ENCODE data around the gene SNCB.
A peak's percentile ranks its signal among the peaks of the same experiment; 100 is the strongest.

The SNCB gene

GRCh38 chr5:176660860-176661641, 30.7 kb upstream of the SNCB start:
- DNase-seq: peak; percentile 21

DNA sequence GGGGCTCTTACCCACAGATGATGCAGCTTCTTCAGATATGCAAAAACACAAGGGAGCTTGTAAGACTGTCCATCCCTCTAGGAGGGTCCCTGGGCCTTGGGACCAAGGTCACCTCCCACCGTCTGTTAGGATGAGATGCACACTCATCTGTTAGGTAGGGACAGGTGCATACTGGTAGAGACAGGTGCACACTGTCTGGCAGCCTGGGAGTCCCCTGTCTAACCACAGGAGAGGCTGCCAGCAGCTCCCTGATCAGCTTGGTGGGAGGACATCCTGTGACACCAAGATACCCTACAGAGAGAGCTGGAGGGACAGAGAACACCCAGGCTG, 30.2 kb upstream of the SNCB start:
- no peak for DNase-seq

DNA sequence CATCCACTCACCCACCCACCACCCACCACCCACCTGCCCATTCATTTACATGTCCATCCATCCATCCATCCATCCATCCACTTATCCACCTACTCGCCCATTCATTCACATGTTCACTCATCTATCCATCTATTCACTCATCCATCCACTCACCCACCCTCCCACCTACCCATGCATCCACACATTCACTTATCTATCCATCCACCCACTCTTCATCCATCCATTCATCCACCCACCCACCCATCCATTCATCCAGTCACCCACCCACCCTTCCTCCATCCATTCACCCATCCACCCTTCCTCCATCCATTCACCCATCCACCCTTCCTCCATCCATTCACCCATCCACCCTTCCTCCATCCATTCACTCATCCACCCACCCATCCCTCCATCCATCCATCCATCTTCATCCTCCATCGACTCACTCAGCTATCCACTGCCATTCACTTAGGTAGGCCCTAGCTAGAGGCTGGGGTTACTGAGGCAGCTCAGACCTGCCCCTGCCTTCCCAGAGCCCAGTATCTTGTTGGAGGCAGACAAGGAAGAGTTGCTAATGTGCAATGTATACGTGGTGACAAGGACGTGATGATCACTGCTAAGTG, 29.6 kb upstream of the SNCB start:
- no peak for DNase-seq

DNA sequence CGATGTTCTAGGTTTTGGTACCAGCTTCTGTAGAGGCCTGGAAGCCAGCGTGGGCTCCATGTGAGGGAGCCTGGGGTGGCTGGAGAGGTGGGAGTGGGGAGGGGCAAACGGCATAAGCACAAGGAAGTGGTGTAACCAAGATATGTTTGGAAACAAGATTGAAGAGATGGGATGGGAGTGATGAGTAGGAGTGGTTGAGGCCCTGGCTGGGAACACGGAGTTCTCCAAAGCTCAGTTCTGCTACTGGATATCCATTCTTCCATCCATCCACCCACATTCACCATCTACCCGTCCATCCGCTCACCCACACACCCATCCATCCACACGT, 29.1 kb upstream of the SNCB start:
- DNase-seq: no peak

GRCh38 chr5:176658817-176659511, 28.6 kb upstream of the SNCB start:
- DNase-seq: no peak

DNA sequence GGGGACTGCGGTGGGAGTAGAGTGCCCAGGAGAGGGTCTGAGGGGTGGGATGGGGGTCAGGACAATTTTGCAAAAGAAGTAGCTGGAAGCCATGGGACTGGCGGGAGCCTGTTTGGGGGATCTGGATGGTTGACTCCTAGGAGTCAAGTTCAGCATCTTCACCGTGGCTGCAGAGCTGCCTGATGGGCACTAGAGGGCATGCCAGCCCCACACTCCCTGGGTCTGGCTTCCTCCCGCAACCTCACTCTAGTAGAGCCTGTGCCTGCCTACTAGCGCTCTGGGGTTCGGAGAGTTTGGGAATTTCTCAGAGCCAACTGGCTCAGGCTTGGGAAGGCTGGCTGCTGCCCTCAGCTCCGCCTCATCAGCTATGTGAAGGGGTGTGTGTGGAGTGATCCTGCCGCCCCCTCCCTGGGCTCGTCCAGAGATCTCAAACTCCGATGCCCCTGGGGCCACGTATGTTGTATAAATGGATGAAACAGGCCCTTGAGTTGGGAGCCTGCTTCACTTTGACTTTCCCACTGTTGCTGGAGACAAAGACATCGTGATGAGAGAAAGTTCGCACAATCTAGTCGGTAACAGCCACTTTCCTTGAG, 27.8 kb upstream of the SNCB start:
- peak; percentile 29 for DNase-seq

- no peak for DNase-seq
Observed at GRCh38 chr5:176656467-176656990, 26.2 kb upstream of the SNCB start.

- no peak for DNase-seq
Observed at GRCh38 chr5:176654856-176655255, 24.5 kb upstream of the SNCB start.

GRCh38 chr5:176653401-176654385, 23.4 kb upstream of the SNCB start:
- DNase-seq: no peak

- no peak for DNase-seq
Observed at GRCh38 chr5:176652136-176652535, 21.8 kb upstream of the SNCB start.

DNA sequence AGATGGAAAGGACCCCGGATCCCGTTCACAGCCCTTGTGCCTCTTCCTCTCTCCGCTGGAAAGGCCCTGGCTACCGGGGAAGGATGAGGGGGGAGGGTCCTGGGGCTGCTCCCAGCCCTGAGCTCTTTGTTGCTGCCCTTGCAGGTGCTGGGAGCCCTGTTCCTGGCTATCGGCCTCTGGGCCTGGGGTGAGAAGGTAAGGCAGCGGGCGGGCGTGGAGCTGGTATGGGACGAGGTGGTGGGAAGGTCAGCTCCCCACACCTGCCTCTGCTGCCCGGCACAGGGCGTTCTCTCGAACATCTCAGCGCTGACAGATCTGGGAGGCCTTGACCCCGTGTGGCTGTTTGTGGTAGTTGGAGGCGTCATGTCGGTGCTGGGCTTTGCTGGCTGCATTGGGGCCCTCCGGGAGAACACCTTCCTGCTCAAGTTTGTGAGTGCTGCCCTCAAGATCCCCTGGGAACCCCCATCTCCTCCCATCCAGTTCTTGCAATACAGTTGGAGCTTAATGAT, 21.2 kb upstream of the SNCB start:
- no peak for DNase-seq

DNA sequence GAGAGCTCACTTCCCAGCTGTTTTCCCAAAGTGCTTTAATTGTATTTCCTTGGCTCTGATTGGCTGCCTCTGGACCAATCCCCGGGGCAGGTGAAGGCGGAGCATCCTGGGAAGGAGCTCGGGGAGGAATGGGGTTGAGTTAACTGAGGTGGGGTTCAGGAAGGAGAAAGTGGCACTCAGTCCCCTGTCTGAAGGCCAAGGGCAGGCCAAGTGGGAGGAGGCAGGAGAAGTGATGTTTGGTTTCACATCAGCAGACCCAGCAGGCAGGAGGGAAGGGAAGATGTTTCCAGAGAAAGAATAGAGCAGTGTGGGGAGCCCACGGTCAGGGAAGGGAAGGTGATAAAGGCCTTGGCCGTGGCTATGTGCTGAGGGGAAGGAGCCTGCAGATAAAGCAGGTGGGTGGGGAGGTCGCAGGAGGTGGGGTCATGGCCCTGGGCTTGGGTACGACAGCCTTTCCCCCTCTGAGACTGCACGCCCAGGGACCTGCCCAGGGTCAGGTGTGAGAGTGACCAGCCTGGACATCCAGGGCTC, 20.1 kb upstream of the SNCB start:
- no peak for DNase-seq

DNA sequence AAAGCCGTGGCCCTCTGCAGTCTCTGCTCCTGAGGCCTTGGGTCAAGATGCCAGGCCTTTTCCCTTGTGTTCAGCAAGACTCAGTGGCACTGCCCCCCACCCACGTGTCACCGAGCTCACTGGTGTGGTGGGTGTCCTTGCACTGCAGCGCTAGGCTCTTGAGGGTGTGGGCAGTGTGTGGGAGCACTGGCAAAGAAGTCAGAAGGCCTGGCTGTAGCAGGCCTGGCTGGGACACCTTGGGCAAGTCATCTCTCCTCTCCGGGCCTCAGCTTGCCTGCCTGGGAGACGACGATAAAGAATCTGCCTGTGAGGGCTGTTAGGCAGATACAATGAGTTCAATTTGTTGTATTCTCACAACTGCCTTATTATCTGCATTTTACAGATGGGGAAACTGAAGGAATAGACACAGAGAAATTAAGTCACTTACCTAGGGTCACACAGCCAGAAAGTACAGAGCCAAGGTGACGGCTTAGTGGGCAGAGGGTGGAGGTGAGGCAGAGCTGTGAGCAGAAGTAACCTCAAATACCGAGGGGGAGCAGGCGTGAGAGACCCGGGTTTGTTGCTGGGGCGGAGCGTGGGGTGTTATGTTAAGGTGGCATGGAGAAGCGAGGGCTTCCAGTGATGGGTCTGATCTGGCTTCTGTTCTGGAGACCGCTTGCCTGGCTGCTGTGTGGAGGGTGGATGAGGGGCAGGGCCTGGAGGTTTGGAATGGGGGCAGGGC, 18.3 kb upstream of the SNCB start:
- DNase-seq: no peak

DNA sequence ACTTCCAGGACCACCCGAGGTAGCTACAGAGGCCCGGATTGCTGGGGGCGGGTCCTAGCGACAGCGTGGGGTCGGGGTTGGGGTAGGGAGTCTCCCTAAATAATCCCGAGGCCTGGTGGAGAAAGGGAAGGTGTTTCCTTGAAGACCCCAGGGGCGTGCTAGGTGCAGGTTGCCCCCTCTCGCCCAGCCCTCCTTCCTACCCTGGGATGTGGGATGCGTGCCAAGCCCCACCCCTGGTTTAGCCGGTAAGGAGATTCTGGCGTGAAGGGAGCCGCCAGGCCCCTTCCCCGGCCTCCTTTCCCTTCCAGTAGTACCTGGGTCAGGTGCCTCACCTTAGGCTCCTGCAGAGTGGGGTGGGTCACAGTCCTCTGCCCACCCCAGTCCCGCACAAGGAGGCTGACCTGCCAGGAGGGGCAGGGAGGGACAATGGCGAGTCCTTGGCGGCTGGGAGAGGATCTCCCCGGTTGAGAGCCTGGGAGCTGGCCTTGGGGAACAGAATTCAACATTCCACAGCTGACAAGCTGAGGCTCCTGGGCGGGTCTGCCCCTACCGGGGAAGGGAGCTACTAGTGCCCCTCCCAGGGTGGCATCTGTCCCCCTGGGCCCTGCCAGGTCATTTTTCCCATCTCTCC, 17.6 kb upstream of the SNCB start:
- DNase-seq: no peak

DNA sequence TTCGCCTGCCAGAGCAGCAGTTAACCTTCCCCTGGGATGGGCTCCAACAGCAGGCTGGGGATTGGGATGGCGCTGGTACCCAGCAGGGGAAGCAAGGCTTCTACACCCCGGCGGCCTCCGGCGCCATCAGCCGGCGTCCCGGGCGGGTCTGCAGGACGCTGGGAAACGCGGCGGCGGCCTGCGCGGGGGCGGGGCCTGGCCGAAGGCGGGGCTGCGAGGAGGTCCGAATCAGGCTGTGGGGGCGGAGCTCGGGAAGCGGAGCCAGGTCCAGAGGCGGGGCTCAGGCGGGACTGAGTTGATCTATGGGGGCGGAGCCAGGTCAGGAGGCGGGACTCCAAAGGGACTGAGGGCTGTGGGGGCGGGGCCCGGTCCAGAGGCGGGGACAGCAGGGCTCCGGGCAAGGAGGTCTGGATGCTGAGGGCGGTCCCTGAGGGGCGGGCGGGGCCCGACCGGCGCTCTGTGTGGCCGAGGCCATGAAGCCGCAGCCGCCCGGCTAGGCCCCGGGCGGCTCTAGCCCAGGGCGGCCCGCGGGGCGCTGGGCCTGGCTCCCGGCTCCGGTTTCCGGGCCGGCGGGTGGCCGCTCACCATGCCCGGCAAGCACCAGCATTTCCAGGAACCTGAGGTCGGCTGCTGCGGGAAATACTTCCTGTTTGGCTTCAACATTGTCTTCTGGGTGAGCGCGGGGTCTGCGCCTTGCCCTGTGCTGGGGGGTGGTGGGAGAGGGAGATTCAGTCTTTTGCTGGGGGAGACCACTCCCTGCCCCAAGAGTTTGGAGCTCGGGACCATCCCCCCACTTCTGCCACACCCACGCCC, 16.9 kb upstream of the SNCB start, which contains the start of gene TSPAN17:
TSS of gene TSPAN17 (plus strand) at position 455 of the 813 bp plus-strand sequence. CDS start at position 587, 132 bp downstream.
- peak; percentile 100 for DNase-seq

GRCh38 chr5:176646707-176647029, 16.3 kb upstream of the SNCB start:
- no peak for DNase-seq

GRCh38 chr5:176646049-176646706, 15.8 kb upstream of the SNCB start:
- DNase-seq: no peak

GRCh38 chr5:176644878-176645670, 14.7 kb upstream of the SNCB start:
- no peak for DNase-seq

DNA sequence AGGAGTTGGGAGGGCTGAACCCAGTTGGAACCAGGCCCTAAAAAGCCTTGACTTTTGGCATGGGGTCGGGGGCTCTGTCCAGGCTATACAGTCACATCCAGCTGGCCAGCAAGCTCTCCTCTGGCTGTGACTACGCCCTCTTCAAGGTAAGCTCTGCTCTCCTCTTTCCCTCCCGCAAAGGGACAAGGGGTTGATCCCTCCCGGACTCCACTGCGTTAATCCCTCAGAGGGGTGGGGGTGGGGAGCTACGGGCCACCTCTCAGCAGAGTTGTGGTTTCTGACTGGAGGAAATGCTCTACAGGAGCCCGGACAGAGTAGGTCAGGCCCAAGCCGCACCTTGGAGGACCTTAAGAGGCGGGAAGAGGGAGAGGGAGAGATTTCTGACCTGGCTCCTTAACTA, 14.0 kb upstream of the SNCB start:
- DNase-seq: no peak

Measured in amniotic stem cell (primary cell).